GM18498 (cell line): ENCODE results near the gene SMAD3.
A peak's percentile ranks its signal among the peaks of the same experiment; 100 is the strongest.

Experiments used
- ATAC-seq: cut with Tn5 transposase; IDR thresholded peaks from one replicate; pipeline ENCODE4 v1.9.1; 2021; ENCODE audit warnings: mild to moderate bottlenecking, moderate library complexity; ENCODE audit not compliant: unreplicated experiment

The SMAD3 gene

DNA sequence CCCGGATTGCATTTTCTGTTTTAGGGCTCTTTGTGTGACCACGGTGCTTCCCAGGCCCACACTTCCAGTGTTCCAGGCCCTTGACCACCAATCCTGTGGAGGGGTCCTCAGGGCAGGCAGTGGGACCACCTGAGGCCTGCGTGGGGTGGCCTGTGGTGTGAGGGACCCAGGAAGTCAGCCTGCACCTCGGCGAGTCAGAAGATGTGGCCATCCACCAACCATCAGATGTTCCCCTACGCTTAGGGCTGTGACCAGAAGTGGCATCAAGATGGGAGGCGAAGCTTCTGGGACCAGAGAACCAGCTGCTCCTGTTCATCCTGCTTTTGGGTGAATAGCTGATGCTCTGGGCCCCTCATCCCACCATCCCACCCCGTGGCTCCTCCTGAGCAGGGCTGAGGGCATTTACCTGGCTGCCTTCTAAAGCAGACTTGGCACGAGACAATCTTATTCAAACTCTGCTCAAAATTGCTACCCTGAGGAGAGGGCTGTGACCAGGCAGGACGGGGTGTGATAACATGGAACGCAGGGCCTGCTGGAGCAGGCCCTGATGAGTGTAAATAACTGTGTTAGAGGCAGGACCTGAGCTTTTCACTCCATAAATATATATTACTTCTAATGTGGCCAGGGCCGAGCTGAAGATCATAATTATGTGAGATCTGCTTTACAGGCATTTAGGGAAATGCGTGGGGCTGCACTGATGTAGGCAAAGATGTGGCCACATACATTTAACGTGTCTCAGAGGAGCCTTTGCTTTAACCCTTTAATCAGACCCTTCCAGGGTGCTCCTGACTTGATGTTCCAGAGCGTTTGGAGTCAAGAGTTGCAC, 28.8 kb downstream of the SMAD3 start:
- no peak for ATAC-seq

- no peak for ATAC-seq
Measured at GRCh38 chr15:67095912-67096311, 30.5 kb downstream of the SMAD3 start.

DNA sequence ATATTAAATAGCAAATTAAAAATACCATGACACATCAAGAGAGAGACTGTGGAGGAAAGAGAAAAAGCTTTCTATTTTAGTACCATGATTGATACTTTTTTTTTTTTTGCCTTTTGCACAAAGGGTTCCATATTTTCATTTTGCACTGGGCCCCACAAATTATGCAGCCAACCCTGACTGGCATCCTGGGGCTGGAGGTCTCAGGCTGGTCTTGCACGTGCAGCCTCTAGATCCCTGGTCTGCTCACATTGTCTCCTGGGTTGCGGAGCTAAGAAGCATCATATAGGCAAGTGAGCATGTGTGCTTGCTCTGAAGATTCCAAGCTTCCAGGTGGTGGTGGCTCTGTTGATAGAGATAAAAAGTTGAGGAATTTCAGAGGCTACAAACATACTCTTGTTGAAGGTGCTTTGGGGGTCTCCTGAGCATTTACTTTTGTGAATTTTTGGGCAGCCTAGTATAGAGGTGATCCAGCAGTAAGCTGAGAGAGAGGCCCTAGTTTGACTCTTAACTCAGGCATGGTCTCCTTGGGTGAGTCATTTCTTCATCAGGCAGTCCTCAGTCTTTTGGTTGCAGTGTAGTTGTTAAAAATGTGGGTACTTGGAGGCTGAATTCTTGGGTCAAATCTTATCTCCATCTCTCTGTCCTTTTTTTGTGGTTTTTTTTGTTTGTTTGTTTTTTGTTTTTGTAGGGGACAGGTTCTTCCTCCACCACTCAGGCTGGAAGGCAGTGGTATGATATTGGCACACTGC, 31.3 kb downstream of the SMAD3 start:
- ATAC-seq: no peak

DNA sequence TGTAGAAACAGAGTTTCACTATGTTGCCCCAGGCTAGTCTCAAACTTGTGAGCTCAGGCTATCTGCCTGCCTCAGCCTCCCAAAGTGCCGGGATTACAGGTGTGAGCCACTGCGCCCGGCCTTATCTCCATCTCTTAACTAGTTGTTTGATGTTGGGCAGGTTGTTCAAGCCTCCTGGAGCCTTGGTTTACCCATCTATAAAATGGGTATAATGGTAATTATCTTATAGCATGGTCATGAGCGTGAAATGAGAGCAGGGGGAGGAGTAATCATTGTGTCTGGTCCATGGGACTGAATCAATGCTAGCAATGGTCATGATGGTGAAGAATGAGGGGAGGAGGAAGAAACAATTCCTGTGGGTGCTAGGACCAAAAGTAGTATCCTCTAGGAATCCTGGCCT, 32.0 kb downstream of the SMAD3 start:
- no peak for ATAC-seq

DNA sequence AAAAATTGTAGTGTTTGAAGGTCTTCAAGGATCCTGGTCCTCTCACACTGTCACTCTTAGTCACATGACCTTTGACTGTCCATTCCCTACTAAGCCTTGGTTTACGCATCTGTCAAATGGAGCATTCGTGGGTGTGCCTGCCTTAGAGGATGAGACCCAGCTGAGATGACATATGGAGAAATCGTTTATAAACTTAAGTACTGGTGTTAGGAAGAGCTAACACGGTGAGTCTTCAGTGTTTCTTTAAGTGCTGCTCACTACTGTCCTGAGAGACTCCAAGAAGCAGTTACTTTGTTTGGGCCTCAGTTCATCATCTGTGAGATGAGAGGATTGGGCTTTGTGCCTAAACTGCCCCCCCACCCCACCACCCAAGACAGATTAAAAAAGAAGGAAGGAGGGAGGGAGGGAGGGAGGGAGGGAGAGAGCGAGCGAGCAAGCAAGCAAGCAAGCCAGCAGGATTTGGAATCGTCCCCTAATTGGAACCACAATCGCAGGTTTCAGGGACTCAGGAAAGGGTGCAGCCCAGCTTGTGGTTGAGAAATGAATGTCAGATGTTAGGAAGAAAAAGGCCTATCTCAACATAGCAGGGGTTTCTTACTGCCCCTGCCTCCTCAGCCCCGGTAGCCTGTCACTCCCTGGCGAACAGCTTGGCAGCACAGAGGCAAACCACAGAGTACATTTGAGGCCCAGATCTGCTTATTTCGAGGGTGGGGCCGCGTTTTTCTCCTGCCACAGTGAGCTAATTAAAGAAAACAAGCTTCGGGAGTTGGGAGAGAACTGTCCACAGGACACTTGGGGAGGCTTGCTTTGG, 32.7 kb downstream of the SMAD3 start:
- no peak for ATAC-seq

DNA sequence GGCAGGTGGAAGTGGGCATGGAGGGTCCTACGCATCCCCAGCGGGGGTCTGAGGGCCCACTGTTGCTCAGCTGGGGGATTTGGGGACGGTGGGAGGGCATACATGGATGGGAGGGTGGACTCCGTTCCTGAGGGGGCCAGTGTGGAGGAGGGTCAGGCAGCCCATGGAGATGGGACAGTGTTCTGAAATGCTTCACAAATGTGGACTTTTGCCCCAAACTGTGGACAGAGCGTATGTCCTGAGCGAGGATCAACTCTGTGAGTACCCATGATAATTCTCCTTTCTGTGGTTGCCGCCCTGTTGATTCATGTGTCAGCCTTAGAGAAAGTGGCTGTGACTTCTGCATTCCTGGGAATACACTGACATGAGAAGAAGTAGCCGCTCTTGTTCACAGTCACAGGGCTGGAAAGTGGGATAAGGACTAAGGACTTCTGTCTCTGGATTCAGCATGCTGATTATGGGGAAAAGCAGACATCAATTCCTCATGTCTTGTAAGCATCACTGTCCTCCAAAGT, 33.4 kb downstream of the SMAD3 start:
- ATAC-seq: no peak

- ATAC-seq: no peak
Measured at GRCh38 chr15:67100124-67100791, 34.9 kb downstream of the SMAD3 start.

DNA sequence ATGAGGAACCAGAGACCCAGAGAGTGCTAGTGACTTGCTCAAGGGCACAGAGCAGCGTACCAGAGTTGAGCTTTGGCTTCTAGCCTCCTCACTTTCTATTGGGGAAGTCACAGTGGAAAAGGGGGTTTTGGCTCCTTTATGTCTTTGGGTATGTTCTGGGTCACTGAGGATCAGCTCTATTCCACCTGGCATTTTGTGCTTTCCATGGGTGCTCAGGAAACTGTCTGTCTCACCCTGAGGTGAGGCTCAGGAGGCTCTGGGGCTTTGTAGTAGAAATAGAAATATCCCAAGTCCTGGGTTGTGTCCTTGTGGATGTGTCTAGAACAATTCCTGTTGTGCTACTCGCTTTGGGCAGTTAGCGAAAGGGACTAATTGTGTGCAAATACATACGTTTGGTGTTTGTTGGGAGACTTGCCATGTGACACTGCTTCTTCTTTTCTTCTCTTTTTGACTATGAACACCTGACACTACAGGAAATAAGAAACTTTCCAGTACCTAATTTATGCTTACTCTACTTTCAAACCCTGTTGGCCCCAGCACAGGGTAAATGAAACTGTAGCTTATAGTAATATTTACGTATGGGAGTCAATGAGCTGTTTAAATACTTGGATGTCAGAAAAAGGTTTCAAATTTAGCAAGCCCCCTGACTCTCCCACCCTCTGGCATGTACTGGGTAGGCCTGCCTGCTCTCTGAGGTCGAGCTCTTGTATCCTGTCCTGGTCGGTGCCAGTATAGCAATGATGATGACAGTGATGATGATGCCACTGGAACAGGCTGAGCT, 35.6 kb downstream of the SMAD3 start:
- ATAC-seq: peak; percentile 65

- peak; percentile 58 for ATAC-seq
Measured at GRCh38 chr15:67101911-67102598, 36.7 kb downstream of the SMAD3 start.

DNA sequence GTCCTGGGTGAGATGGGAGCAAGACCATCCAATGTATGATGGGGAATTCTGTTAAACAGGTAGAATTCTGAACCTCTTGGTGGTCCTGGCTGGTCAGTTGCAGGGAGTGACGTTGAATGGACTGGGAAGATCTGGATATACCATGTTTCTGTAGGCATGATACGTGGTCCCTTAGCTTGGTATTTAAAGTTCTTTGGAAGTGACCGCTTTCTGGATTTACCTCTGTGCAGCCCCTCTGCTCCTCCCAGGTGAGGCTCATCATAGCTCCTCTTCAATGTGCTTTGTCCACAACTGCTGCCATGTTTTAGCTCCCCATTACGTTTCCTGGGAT, 37.2 kb downstream of the SMAD3 start:
- ATAC-seq: no peak

DNA sequence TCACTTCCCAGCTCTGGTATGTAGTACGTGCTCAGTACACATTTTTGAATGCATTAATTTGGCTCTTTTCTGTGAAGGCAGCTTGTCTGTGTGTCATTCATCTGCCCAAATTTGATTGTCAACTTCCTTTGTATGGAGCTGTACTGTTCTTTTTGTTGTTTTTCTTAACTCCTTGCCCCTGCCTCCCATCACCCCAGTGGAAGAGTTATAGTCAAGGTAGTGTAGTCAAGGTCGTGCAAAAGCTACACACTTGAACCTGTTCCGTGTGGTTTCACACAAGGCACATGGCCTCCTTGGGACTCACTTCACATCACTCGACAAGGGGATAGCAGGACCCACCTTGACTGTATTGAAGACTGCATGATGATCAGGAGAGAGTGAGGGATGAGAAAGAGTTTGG, 37.6 kb downstream of the SMAD3 start:
- ATAC-seq: no peak

DNA sequence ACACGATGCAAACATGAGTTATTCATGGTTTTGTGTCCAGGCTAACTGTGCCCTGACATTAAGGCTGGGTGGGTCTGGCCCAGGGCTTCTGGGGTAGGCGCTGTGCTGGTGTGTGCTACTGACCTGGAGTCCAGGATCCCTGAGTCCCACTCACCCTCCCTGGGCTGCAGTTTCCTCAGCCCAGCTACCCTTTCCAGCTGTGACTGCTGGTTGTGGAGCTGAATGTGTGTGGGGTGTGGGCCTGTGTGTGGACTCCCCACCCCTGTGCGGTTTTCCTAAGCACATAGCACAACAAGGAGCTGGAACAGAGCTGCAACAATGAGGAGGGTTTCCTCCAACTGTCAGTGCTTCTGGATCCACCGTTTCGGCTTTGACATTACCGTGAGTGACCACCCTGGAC, 38.0 kb downstream of the SMAD3 start:
- ATAC-seq: no peak

- ATAC-seq: no peak
Measured at GRCh38 chr15:67103869-67104268, 38.5 kb downstream of the SMAD3 start.

DNA sequence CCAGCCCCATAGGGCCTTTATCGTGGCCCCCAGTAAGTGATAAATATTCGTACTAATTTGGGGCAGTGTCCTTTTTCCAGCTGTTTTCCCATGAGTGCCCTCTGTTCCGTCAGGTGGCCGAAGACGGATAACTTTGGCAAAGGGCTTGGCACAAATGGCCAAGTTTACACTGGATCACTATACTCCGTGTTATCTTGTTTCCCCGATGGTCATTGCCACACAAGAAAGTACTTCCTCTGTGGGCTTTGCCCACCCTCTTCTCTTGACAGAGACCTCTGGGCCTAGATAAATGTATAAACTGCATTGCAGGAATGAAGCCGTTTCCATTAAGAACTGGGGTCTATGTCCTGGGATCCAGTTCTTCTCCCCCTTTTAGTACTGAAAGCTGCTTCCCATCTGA, 39.1 kb downstream of the SMAD3 start:
- no peak for ATAC-seq

- no peak for ATAC-seq
Measured at GRCh38 chr15:67105065-67105951, 39.9 kb downstream of the SMAD3 start.

- ATAC-seq: no peak
Measured at GRCh38 chr15:67105991-67106763, 40.8 kb downstream of the SMAD3 start.

DNA sequence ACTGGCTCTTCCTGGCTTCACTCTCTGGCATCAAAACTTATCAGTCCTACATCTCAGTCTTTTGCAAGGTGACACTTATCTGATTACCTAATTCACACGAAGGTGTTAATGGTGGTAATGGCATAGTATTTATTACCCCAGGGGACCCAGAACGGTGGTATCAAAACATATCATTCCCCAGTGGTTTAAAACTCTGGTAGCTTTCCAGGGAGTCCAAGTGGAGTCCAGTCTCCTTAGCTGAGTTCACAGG, 41.3 kb downstream of the SMAD3 start:
- no peak for ATAC-seq
